Neutrophil (primary cell): ENCODE results near the gene CAPN2.

ENCODE experiments used
- H3K27ac ChIP-seq: fragments of 200-600 bp; sonication (generic); 2 replicates; pipeline ENCODE4 v1.5.1; 2016; ENCODE audit warnings: mild to moderate bottlenecking, moderate library complexity
- H3K27me3 ChIP-seq: fragments of 200-600 bp; sonication (generic); 2 replicates; pipeline ENCODE4 v1.6.0; 2016; ENCODE audit warnings: mild to moderate bottlenecking
- H3K36me3 ChIP-seq: fragments of 200-600 bp; sonication (generic); 2 replicates; pipeline ENCODE4 v1.5.1; 2017
- H3K4me1 ChIP-seq, 2 experiments: fragments of 200-600 bp in 1 of 2; sonication (generic) in 1 of 2; 1 replicate in 1 of 2; 2 replicates in 1 of 2; pipeline versions ENCODE4 v1.5.1 to v1.6.1; 2013 to 2016; ENCODE audit warnings: low read depth in 1 of 2, low read length in 1 of 2, mild to moderate bottlenecking in 1 of 2, moderate library complexity in 1 of 2; ENCODE audit not compliant: control insufficient read depth in 1 of 2, insufficient read depth in 1 of 2
- H3K4me3 ChIP-seq, 2 experiments: fragments of 200-600 bp in 1 of 2; sonication (generic) in 1 of 2; 1 replicate in 1 of 2; 2 replicates in 1 of 2; pipeline ENCODE4 v1.5.1; 2013 to 2016; ENCODE audit warnings: low read depth in 1 of 2, low read length in 1 of 2, mild to moderate bottlenecking in 1 of 2, moderate library complexity in 1 of 2
- H3K9me3 ChIP-seq: fragments of 200-600 bp; sonication (generic); 2 replicates; pipeline ENCODE4 v1.5.1; 2016
- TF ChIP-seq, protein P1 (sequence below): fragments of 200-600 bp; sonication (generic); IDR thresholded peaks from 2 replicates; pipeline ENCODE4 v1.5.1; 2016; ENCODE audit warnings: antibody characterized with exemption

CAPN2 gene

GRCh38 chr1:223712194-223712849 lies at the start of gene CAPN2:
Gene CAPN2, plus strand, starts transcription at chr1:223712539. Its CDS starts 102 bp downstream, at chr1:223712641.
- Histone ChIP-seq H3K36me3 (no peaks in the 10 kb centered on the region), H3K4me1 (peaks cover 22 to 26% of the 10 kb centered on the region in 2 experiments), H3K4me3 (peak within 1 kb of the TSS; percentile 47 to 56), H3K27me3 (peaks cover 75% of the 10 kb centered on the region), H3K9me3 (no peaks in the 10 kb centered on the region), H3K27ac (no peak within 1 kb of the TSS)
- TF ChIP-seq, protein P1, sequence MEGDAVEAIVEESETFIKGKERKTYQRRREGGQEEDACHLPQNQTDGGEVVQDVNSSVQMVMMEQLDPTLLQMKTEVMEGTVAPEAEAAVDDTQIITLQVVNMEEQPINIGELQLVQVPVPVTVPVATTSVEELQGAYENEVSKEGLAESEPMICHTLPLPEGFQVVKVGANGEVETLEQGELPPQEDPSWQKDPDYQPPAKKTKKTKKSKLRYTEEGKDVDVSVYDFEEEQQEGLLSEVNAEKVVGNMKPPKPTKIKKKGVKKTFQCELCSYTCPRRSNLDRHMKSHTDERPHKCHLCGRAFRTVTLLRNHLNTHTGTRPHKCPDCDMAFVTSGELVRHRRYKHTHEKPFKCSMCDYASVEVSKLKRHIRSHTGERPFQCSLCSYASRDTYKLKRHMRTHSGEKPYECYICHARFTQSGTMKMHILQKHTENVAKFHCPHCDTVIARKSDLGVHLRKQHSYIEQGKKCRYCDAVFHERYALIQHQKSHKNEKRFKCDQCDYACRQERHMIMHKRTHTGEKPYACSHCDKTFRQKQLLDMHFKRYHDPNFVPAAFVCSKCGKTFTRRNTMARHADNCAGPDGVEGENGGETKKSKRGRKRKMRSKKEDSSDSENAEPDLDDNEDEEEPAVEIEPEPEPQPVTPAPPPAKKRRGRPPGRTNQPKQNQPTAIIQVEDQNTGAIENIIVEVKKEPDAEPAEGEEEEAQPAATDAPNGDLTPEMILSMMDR, result no peak

DNA sequence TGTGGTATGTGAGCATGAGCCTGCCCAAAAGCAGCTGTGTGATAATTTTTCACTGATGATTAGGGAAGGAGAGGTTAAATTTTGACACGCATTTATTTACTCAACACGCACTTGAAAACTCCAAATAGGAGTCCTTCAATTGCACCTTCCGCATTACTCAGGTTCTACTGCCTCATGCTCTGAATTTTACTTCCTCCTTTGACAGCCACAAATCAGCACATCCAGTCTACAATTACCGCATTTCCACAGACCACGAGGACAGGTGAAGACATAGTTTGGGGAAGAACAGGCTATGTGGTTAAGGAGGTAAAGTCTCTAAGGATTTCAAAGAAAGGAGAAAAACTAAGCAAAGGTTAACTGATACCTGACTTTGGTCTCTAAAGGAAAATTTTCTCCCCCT lies 49.4 kb upstream of the CAPN2 start:
- Histone ChIP-seq H3K9me3 (no peaks in the 10 kb centered on the region), H3K27me3 (peaks cover 33% of the 10 kb centered on the region), H3K36me3 (no peaks in the 10 kb centered on the region), H3K27ac (no peak overlapping the region), H3K4me1 (peaks cover 12 to 20% of the 10 kb centered on the region in 2 experiments), H3K4me3 (no peak overlapping the region)
- TF ChIP-seq, protein P1, result no peak

DNA sequence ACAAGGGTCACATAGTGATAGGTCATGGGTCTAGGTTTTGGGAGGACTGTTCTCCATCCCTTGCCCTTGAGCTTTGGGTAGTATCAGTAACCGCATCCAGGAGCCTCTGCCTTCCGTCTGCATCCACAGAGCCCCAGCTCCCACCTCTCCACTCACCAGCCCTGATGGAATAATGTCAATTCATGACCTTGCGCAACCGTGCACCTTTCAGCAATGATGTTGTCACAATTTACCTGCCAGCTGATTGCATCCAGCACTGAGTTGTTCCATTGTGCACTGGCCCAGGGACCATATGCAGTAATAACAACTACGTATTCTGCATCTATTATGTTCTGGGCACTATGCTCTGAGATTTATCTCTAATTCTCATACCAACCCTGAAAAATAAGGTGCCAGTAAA lies 48.2 kb upstream of the CAPN2 start:
- Histone ChIP-seq H3K27ac (no peak overlapping the region), H3K9me3 (no peaks in the 10 kb centered on the region), H3K36me3 (no peaks in the 10 kb centered on the region), H3K4me3 (no peak overlapping the region), H3K4me1 (peaks cover 12 to 20% of the 10 kb centered on the region in 2 experiments), H3K27me3 (peaks cover 43% of the 10 kb centered on the region)
- TF ChIP-seq, protein P1, result no peak

DNA sequence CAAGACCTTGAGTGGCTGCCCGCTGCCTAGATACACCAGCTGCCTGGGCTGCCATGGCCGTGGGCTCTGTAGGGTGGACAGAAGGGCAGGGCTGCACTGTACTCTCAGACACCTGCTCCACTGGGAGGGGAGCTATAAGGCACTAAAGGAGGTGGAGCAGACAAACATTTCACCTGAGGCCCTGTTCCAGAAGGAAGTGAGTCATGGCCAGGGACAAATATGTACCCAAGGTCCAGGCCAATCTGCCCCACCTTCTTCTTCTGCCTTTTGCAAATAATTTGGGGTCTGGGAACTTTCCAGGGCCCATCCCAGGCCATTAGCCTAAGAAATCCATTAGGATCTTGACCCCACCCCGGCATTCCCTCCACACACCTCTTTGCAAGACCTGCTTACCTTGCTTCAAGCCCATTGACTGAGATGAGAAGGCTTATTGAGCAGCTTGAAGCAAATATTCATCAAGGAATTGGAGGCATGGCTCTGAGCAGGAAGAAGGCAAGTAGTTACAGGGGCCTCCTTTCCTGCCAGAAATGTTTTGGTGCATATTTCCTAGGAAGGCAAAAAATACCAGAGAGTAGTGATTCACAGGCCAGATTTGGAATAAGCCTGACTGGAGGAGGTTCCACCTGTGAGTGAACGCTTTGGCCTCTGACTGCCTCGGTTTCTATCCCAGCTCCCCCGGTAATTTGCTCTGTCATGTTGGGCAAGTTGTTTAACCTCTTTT lies 46.6 kb upstream of the CAPN2 start, which contains the start of gene CAPN8:
Gene CAPN8, minus strand, starts transcription at position 110 of the 721 bp plus-strand sequence. Its CDS starts 55 bp downstream, at position 55.
- Histone ChIP-seq H3K9me3 (no peaks in the 10 kb centered on the region), H3K4me1 (peaks cover 12 to 20% of the 10 kb centered on the region in 2 experiments), H3K27me3 (peaks cover 43% of the 10 kb centered on the region), H3K36me3 (no peaks in the 10 kb centered on the region), H3K27ac (no peak within 1 kb of the TSS), H3K4me3 (no peak within 1 kb of the TSS)
- TF ChIP-seq, protein P1, result no peak

GRCh38 chr1:223667484-223668182 lies 44.7 kb upstream of the CAPN2 start:
- no peaks in the 10 kb centered on the region for H3K9me3 ChIP-seq
- H3K4me1 ChIP-seq, result peaks cover 4 to 6% of the 10 kb centered on the region in 2 experiments
- no peak overlapping the region for H3K27ac ChIP-seq
- no peaks in the 10 kb centered on the region for H3K36me3 ChIP-seq
- H3K4me3 ChIP-seq, result no peak overlapping the region
- peaks cover 49% of the 10 kb centered on the region for H3K27me3 ChIP-seq
- TF ChIP-seq, protein P1, result no peak
